HG03064 (cell line): ENCODE results near the gene MAP3K13.

Source experiments
- ATAC-seq: cut with Tn5 transposase; IDR thresholded peaks from one replicate; pipeline ENCODE4 v1.9.1; 2021; ENCODE audit warnings: low read depth; ENCODE audit not compliant: unreplicated experiment

Gene MAP3K13

DNA sequence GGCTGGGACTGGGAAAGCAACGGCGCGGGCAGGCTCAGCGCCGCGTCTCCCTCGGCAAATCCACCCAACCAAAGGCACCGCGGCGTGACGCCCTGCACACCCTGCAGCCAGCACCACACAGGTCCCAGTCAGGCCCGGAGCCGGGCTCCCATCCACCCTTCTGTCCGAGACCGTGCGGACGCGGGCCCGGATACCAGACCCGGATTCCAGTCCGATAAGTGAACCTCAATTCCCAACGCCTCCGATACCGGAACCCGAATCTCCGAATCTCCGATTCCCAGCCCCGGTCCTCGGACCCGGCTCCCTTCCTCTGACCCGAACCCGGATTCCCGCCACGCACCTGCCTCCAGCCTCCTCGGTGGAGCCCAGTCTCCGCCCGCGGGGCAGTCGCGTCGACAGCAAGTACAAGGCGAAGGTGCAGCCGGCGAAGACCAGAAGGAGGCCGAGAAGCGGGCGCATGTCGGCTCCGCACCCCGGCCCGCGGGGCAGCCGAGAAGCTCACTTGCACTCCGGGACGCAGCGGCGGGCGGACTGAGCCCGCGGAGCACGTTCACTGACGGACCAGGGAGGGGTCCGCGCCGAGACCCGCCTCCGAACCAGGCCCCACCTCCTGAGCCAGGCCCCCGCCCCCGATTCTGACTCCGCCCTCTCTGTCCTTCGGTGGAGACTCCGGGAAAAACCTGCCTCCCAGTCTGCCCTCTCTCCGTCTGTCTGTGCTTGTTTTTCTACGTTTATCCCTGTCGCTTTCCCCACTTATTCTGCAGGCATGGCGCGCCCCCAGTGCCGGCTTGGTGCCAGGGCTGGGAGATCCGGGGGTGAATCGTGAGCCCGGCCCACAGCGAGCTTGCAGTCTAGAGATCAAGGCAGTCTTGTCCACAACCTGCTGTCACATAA lies 135.8 kb downstream of the MAP3K13 start, which contains the start of gene TMEM41A:
TSS of gene TMEM41A (minus strand) at position 533 of the 894 bp plus-strand sequence. CDS start at position 459, 74 bp downstream.
- ATAC-seq: peak; percentile 96

DNA sequence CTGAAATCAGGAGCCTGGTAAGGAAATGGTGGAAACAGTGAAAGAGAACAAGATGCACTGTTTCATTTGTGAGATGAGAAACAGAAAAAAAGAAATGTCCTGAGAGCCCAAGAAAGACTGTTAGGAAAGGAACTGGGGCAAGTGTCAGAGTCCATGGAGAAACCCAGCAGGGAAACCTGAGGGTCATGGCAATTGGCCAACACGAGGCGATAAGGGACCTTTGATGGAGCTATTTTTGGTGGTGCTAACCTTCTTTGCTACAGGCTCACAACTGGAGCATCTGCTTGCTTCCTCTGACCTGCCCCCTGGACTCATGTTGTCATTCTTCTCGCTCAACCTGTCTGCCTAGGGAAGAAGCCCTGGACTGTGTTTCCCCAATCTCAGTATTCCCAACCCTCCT lies 140.1 kb downstream of the MAP3K13 start:
- no peak for ATAC-seq

DNA sequence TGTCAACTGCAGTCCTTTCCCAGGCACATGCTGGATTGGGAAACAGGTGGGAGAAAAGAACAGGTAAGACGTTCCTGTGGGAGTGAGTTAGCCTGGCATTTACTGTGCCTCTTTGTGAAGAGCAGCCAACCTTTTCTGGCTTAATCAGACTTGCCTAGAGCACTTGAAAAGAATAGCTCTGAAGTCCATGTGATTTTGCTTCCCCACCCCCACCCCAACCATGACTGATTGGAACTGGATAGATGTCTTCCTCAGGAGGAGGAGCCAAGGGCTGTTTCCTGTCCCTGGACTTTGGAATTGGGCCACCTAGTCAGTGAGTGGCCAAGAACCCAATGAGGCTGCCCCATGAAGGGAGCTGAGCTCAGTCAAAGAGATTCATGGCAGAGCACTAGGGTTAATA lies 140.6 kb downstream of the MAP3K13 start:
- no peak for ATAC-seq

DNA sequence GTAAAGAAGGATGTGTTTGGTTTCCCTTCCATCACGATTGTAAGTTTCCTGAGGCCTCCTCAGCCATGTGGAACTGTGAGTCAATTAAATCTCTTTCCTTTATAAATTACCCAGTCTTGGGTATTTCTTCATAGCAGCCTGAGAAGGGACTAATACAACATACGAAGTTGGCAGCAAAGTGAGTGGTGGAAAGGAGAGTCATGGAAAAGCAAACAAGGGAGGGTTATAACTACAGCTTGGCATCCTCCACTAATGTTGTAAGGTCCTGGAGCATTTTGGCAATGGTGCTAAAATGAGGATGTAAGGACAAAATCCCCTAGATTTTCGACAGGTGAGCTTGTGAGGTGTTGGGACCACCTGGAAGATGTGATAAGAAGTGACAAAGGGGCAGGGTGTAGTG lies 141.7 kb downstream of the MAP3K13 start:
- ATAC-seq: no peak

DNA sequence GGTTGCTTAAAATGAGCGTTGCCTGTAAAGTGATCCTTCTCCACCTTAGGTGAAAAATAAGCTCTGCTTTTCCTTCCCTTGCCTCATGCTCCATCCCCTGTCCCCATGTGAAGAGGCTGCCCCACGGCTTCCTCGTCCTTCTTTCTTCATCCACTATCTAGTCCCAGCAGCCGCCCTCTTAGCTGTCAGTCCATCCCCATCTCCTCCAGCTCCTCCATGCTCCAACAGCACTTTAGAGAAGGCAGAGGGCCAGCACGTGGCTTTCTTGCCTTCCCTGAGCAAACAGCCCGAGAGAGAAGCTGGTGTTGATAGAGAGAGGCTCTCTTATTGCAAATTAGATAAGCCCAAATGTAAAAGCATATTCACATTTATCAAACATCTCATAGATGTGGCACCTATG lies 144.9 kb downstream of the MAP3K13 start:
- ATAC-seq: no peak

DNA sequence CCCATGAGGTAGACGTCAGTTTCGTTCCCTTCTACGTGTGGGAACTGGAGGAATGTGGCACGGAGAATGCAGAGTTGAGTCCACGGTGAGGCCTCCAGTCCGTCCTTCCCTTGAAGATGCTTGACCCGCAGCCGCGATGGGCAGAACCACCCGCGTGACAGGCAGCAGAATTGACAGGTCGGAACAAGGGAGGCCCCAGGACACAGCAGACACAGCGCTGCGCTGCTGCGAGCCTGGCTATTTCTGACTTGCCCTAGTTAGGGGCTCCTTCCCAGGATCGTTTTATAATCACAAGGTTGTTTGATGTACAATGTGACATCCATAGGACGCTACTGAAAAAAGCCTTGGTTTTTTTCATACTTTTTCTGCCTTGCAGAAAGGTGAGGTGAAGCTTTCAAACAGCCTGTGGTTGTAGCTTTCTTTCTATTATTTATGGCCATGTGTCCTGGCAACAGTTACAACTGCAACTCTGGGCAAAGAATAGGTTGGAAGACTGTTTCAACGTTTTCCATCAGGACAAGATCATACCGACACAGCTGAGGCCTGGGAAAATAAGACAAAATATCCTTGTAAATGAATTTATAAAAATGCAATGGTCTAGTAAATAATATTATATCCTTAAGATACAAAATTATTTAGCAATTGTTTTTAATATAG lies 145.5 kb downstream of the MAP3K13 start:
- no peak for ATAC-seq

DNA sequence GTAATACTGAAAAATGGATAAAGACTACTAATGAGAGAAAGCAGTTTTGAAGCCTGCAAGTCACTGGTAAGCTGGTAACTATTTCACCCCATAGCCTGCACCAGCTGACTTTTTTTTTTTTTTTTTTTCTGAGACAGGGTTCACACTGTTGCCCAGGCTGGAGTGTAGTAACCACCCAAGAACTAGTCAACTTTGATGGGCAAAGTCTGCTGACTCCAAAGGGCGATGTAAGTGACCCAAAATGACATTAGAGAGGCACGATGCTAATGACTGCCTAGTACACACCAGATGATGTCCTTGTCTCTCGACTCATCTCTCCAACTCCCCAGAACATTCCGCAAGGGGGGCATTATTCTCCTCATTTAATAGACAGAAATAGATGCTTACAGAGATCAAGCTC lies 148.8 kb downstream of the MAP3K13 start:
- no peak for ATAC-seq

DNA sequence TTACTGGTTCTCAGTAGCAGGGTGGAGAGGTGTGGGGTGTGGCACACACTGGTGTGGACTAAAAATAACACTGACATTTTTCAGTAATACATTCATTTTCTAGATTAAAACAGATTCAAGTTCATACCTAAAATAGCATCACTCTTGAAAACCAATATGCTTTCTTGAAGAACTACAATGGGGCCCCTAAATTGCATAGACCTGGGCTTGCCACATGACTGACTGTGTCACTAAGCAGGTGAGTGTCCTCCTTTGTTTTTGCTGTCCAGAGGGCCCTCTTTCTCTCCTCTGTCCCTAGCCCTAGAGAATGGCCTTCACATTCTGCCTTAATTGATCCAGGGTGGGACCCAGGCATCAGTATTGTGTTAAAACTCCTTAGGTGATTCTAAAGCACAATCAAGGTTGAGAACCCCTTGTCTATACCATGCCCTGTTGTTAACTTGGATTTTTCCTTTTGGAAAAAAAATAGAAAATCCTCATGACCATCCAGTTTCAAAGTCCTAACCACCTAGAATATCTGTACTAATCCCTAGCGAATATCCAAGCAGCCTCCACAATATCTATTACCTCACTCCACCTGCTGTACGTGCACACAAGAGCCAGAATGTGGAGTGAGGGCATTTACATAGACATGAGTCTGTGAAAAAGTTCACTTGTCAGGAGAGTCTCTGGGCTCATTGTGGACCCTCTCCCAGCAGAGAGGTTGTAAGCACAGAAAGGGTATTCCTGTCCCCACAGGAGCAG lies 154.6 kb downstream of the MAP3K13 start:
- ATAC-seq: no peak

DNA sequence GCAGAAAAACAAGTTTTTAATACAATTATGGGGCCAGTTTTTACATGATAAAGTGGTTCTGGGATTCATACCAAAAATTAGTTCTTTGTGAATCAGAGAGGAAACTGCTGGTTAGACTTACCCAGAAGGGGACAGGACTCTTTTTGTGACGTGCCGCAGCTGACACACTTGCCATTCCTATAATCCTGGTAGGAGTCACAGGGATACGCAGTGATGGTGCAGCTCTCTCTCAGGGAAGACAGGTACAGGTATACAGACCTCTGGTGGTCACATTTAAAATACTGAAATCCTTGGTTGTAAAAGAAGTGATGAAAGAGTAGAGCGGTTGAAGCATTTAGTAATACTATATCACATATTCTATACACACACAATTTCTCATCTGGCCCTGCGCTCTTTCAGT lies 156.1 kb downstream of the MAP3K13 start:
- no peak for ATAC-seq

DNA sequence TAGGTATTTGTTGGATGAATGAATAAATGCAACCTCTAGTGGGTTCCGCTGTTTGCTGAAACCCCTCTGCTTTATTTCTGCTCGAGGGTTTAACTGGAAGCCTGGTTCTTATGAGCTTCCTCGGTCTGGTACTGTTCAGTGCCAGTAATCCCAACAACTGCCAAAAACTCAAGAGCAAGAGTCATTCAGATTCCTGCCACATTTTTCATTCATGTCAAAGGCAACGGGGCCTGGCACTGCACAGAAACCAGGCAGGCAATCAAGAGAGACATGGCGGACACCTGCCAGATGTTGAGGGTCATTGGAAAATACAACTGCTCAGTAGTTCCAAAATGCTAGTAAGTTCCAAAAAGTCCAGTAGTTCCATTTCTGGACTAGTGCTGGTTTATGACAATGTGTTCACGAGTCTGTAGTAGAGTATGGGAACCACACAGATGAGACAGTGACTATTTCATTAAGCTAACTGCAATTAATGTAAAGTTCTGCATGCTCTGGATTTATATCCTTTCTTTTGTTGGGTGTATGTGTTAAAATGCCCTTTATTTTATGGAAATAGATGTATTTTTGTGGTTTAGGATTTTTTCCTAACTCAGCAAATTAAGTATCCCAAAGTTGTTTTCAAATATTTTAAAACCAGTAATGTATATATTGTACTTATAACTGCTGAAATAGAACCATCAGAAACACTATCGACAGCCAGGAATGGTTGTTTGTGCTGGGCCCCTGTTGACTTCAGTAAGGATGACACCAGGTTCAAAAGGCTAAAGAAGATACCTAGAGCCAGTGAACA lies 158.6 kb downstream of the MAP3K13 start:
- no peak for ATAC-seq

DNA sequence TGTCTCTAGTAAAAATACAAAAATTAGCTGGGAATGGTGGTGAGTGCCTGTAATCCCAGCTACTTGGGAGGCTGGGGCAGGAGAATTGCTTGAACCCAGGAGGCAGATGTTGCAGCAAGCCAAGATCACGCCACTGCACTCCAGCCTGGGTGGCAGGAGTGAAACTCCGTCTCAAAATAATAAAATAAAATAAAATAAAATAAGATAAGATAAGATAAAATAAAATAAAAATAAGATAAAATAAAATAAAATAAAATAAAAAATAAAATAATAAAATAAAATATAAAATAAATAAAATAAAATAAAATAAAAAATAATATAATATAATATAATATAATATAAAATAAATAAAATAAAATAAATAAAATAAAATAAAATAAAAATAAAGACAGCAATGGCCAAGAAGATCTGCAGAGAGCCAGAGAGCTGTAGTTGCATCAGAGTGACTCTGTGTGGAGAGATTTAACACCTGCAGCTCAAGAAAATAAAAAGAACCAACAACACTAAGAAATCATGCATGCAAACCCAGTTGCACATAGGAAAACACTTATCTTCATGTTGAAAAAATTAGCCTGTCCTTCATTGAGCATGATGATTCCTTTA lies 163.5 kb downstream of the MAP3K13 start:
- no peak for ATAC-seq

DNA sequence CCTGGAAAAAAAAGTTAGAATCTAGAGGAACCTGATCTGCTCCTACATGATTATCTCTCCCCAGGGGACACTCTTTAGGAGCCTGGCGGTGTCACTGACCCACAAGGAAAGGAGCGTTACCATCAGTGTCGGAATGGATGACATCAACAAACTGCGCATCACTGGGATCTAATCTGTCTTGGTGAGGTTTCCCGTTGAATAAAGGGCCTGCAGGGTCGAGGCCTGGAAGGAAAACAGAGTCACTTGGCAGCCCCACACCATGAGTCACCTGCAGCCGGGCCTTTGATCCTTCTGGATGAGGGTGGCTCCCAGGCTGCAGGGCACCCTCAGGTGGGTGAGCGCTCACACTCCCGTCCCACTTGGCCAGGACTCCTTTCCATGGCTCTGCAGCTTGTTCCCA lies 164.4 kb downstream of the MAP3K13 start:
- ATAC-seq: no peak

DNA sequence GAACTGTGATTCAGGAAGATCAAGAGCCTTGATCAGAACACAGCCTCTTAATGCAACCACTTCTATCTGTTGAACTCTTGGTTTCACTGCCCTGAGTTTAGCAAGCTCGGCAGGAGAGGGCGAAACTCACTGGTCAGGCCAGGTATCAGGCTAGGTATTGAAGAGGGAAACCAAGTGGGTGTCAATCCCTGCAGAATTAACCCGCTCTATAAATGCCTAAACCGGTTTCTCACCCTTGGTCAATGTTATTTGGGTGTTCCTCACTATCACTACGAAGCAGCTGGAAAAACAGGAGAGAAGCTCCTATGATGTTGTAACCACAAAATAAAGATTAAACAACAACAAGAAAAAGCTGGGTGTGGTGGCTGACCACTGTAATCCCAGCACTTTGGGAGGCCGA lies 165.6 kb downstream of the MAP3K13 start:
- no peak for ATAC-seq

DNA sequence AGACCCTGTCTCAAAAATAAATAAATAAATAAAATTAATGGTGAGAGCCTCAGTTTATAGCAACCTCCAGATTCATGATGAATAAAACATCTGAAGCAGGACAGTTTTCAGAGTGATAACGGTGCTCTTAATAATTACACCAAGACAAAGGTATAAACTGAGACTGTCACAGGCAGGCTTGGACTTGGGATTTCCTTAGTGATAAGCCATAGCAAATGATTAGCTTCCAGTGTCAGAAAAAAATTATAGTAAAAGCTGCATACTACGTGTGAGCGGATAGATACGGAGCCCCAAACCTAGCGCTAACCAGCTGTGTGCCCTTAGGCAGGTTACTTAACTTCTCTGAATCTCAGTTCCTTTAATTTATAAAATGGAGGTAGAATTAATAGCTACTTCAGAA lies 167.9 kb downstream of the MAP3K13 start:
- ATAC-seq: no peak

DNA sequence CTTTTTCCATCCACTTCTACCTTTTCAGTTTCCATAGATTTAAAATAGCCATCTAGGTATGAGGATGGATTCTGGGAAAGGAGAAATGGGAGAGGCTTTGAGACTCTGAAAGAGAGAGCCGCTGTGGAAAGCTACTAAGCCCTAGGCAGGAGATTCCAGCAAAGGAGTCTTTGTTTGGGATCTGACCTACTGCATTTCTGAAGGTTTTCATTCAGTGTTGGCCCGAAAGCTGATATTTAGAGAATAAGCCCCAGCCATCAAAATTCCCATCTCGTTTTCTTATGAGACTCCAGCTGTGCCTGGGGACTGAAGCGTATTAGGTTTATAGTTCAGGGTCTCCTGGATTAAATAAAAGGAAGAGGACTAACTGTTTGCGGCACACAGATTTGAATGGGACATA lies 170.0 kb downstream of the MAP3K13 start:
- no peak for ATAC-seq

DNA sequence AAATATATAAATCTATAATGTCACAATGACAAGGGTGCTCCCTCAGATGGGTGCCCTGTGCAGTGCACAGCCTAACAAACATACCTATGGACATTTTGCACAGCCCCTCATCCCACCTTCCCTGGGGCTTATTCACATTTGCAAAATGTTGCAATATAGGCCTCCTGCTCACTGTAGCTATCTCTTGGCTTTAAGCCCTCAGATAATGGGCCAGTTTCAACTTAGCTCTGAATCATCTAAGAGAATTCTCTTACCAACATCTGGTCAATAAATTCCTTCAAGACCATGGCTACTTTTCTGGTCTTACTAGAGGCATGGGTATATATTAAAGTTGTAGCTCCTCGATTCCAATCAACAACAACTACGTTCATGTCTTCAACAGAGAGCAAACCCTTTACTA lies 171.6 kb downstream of the MAP3K13 start:
- no peak for ATAC-seq

DNA sequence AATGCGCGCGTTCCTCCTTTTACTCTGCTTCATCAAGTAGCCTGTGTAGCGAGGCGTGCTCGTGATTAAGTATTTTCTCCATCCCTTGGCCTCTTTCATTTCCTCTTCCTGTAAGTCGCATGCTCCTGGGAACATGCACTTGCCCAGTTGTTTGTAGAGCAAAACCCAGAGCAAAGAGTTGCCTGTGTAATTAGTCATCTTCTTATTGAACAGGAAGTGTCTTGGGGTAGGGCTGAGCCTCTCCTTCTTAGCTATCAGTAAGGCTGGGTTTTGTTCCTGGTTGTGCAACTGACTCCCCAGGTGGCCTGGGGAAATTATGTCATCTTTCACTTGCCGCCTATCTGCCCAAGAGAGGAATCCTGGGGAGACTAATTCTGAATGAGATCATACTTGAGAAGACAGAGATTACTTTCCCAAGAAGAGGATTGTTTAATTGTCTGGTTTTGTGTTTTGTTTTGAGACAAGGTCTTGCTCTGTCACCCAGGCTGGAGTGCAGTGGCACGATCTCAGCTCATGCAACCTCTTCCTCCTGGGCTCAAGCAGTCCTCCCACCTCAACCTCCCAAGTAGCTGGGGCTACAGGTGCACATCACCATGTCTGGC lies 174.5 kb downstream of the MAP3K13 start:
- ATAC-seq: peak; percentile 97
